DOHH2 (cell line): ENCODE data around the gene CPLX1.

Experiments used
- H3F3A ChIP-seq: fragments of 200-600 bp; sonication (generic), shearing (Covaris generic); 2 replicates; pipeline ENCODE4 v1.6.0; 2016; ENCODE audit warnings: antibody characterized with exemption, mild to moderate bottlenecking; ENCODE audit not compliant: control insufficient read depth, insufficient read depth
- H3K27ac ChIP-seq: fragments of 200-600 bp; sonication (generic); 2 replicates; pipeline ENCODE4 v1.5.1; 2014; ENCODE audit warnings: low read depth, mild to moderate bottlenecking, low read length, moderate library complexity
- H3K27me3 ChIP-seq: fragments of 200-600 bp; sonication (generic); 2 replicates; pipeline ENCODE4 v1.6.1; 2014; ENCODE audit warnings: mild to moderate bottlenecking, low read length, mixed read lengths; ENCODE audit not compliant: control insufficient read depth
- H3K36me3 ChIP-seq: fragments of 200-600 bp; sonication (generic); 2 replicates; pipeline ENCODE4 v1.6.1; 2014; ENCODE audit warnings: mild to moderate bottlenecking, low read length, moderate library complexity, mixed read lengths; ENCODE audit not compliant: control insufficient read depth
- H3K4me1 ChIP-seq: fragments of 200-600 bp; sonication (generic); 2 replicates; pipeline ENCODE4 v1.6.1; 2014; ENCODE audit warnings: mild to moderate bottlenecking, low read length, mixed read lengths; ENCODE audit not compliant: control insufficient read depth
- H3K4me2 ChIP-seq: fragments of 200-600 bp; sonication (generic); 2 replicates; pipeline ENCODE4 v1.6.0; 2014; ENCODE audit warnings: mild to moderate bottlenecking, low read length, moderate library complexity
- H3K4me3 ChIP-seq: fragments of 200-600 bp; sonication (generic); 2 replicates; pipeline ENCODE4 v1.5.1; 2014; ENCODE audit warnings: mild to moderate bottlenecking, low read length, mixed read lengths
- H3K79me2 ChIP-seq: fragments of 200-600 bp; sonication (generic); 2 replicates; pipeline ENCODE4 v1.6.1; 2014; ENCODE audit warnings: mild to moderate bottlenecking, low read length, mixed read lengths; ENCODE audit not compliant: control insufficient read depth
- H3K9me2 ChIP-seq: fragments of 200-600 bp; sonication (generic); replicated peaks from 2 replicates; pipeline ENCODE4 v1.6.1; 2014; ENCODE audit warnings: mild to moderate bottlenecking, low read length, mixed read lengths; ENCODE audit not compliant: control insufficient read depth
- H3K9me3 ChIP-seq: fragments of 200-600 bp; sonication (generic); 2 replicates; pipeline ENCODE4 v1.6.1; 2014; ENCODE audit warnings: antibody characterized with exemption, low read length, mixed read lengths; ENCODE audit not compliant: control insufficient read depth, insufficient read depth
- H4K20me1 ChIP-seq: fragments of 200-600 bp; sonication (generic); 2 replicates; pipeline ENCODE4 v1.6.0; 2014; ENCODE audit warnings: low read depth, mild to moderate bottlenecking, antibody characterized with exemption, low read length, moderate library complexity; ENCODE audit not compliant: control insufficient read depth, insufficient read depth
- CTCF ChIP-seq: fragments of 200-600 bp; sonication (generic); IDR thresholded peaks from one replicate; pipeline ENCODE4 v1.5.1; 2014; ENCODE audit warnings: antibody characterized with exemption, mild to moderate bottlenecking, low read depth, low read length; ENCODE audit not compliant: poor library complexity, severe bottlenecking
- EZH2phosphoT487 ChIP-seq: fragments of 200-600 bp; sonication (generic); IDR thresholded peaks from 2 replicates; pipeline ENCODE4 v1.6.1; 2017; ENCODE audit warnings: borderline replicate concordance, mild to moderate bottlenecking, antibody characterized with exemption, low read length, moderate library complexity, mixed read lengths

CPLX1 gene

GRCh38 chr4:827209-828081, 1.5 kb upstream of the CPLX1 start:
- Histone ChIP-seq H3K9me2 (no peaks in the 10 kb centered on the region), H3K27me3 (peaks cover 9% of the 10 kb centered on the region), H3F3A (no peaks in the 10 kb centered on the region), H3K27ac (no peak overlapping the region), H3K4me1 (no peaks in the 10 kb centered on the region), H3K79me2 (no peaks in the 10 kb centered on the region), H3K9me3 (peaks cover 8% of the 10 kb centered on the region), H3K4me2 (no peak overlapping the region), H4K20me1 (no peaks in the 10 kb centered on the region), H3K4me3 (no peak overlapping the region), H3K36me3 (no peaks in the 10 kb centered on the region)
- TF ChIP-seq EZH2phosphoT487 (no peak), CTCF (no peak)

GRCh38 chr4:826508-827208, 729 bp upstream of the CPLX1 start:
- TF ChIP-seq CTCF, result no peak
- H3K4me1 ChIP-seq, result no peaks in the 10 kb centered on the region
- no peaks in the 10 kb centered on the region for H4K20me1 ChIP-seq
- H3K9me3 ChIP-seq, result peaks cover 6% of the 10 kb centered on the region
- H3K27ac ChIP-seq, result no peak overlapping the region
- no peaks in the 10 kb centered on the region for H3F3A ChIP-seq
- H3K79me2 ChIP-seq, result no peaks in the 10 kb centered on the region
- H3K36me3 ChIP-seq, result no peaks in the 10 kb centered on the region
- H3K9me2 ChIP-seq, result no peaks in the 10 kb centered on the region
- H3K27me3 ChIP-seq, result peaks cover 9% of the 10 kb centered on the region
- H3K4me3 ChIP-seq, result no peak overlapping the region
- no peak overlapping the region for H3K4me2 ChIP-seq

DNA sequence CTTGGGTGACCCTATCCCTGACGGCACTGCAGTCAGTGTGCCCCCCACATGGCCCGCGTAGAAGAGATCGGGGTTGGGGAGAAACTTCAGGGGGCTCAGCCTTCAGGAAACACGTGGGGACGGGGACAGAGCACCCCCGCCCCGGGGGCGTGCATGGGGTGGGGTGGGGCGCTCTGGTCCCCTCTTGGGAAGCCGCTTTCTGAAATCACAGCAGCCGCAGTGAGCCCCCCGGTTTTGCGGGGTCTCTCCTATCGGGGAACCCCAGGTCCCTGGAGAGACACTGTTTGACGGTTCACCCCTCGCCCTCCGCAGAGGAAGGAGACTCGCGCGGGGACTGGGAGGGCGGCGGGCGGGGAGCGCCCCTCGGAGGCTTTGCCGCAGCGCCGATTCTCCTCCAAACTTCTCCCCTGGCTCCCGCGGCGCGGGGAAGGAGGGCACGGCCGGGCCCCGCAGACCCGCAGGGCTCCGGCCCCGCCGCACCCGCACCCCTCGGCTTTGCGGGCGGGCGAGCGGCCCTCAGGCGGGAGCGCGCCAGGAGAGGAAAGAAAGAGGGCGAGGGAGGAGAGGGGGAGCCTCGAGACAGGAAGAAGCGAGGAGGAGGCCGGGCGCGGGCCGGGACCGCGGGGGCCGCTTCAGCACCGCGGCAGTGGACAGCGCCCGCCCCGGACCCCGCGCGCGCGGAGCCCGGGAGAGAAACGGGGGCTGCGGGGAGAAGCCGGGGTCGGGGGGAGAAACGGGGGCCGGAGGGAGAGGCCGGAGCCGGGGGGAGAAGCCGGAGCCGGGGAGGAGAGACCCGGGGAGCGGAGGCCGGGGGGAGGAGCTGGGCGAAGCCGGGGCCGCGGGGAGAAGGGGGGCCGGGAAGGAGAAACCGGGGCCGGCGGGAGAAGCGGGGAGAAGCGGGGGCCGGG, 612 bp downstream of the CPLX1 start:
- Histone ChIP-seq H3K4me1 (no peaks in the 10 kb centered on the region), H3K4me3 (peak overlapping the region; percentile 54), H3K9me3 (no peaks in the 10 kb centered on the region), H3K27me3 (peaks cover 9% of the 10 kb centered on the region), H3K36me3 (no peaks in the 10 kb centered on the region), H4K20me1 (no peaks in the 10 kb centered on the region), H3K4me2 (peak overlapping the region; percentile 61), H3K79me2 (no peaks in the 10 kb centered on the region), H3K27ac (no peak overlapping the region), H3F3A (no peaks in the 10 kb centered on the region), H3K9me2 (no peaks in the 10 kb centered on the region)
- no peak for TF ChIP-seq EZH2phosphoT487
